T-helper 2 cell (primary cell): Measurements from ENCODE around the gene CYP11A1.

Experiments used
- DNase-seq, 5 experiments: peaks; one replicate each; pipeline versions ENCODE4 v3.0.0 to v3.0.0-alpha.2; 2012 to 2022

The CYP11A1 gene

DNA sequence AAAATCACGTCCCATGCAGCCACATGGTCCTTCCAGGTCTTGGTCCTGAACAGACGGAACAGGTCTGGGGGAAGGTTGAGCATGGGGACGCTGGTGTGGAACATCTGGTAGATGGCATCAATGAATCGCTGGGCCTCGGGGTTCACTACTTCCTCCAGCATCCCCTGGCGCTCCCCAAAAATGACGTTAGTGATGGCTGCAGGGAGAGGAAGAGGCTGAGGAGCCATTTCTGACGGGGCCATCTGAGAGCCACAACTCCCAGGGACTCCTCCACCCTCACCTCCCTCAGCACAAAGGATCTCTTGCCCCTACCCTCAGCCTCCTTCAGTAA lies 23.7 kb downstream of the CYP11A1 start:
- no peak for DNase-seq

DNA sequence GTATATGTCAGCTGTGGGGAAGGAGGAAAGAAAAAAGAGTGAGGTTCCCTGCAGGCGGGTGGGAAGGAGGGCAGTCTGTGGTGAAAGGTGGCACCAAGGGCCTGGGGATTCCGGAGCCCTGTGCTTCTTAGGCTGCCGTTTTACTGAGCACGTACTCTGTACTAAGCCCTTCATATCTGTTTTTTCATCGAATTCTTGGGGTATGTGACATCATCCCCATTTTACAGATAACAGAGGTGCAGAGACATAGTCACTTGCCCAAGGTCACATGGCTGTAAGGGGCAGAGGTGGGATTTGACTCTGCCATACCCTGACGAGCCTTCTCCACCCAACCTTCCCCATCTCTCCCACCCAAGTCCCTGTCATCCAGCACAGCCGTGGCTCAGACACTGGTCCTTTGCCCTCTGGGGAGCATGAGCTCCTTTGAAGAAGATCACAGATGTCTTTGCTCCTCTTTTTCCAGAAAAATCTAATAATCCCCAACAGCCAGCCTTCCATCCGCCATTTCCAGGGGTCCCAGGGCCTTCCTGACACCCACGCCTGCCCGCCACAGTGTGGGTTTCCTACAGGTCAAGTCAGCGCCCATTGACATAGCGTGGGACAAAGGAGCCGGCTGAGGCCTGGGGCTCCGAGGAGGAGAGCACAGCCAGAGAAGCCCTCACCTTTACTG lies 24.2 kb downstream of the CYP11A1 start:
- DNase-seq = no peak

DNA sequence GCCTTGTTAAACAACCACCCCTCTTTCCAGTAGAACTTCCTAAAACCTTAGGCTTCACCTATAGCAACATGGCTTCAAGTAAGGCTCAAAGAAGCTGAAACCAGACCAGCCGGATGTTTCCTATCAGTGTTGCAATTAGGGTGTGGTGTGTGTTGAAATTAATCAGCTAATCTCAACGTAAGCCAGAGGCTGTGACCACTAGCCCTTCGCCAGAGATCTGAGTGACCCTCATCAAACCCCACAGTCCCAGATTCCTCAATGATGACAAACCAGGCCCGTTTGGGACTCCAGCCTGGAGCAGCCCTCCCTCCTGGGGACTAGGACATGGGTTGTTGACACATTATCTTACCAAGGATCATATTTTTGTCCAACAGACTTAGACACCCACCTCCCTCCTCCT lies 27.3 kb downstream of the CYP11A1 start:
- DNase-seq = no peak

DNA sequence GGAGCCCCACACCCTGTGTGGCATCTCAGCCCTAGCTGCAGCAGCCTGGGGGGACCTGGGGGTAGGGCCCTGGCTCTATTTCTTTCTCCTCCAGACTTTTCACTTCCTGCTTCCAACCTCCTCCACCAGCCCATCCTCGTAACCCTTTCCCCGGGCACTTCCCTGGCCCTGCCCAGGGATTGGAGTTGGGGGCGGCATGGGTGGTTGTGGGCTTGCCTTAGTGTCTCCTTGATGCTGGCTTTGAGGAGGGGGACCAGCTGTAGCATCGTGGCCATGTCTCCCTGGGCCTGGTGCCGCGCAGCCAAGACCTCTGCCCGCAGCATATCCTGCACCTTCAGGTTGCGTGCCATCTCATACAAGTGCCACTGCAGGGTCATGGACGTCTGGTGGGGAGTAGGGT lies 28.1 kb downstream of the CYP11A1 start:
- no peak for DNase-seq

DNA sequence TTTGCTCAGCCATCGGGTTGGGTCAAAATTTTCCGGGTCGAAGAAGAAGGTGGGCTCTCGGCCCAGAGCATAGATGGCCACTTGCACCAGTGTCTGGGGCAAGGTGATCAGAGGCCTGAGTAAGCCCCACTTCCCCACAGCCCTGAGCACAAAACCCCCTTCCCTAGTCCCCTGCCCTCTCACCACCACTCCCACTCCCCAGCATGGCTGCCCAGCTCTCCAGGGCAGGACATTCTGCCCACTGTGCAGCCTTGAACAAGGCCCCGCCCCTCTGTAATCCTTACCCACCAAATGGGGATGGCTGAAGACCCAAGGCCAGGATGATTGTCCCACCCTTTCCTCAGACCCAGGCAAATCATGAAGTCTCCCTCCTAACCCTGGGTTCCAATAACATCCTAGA lies 28.8 kb downstream of the CYP11A1 start:
- DNase-seq = no peak

DNA sequence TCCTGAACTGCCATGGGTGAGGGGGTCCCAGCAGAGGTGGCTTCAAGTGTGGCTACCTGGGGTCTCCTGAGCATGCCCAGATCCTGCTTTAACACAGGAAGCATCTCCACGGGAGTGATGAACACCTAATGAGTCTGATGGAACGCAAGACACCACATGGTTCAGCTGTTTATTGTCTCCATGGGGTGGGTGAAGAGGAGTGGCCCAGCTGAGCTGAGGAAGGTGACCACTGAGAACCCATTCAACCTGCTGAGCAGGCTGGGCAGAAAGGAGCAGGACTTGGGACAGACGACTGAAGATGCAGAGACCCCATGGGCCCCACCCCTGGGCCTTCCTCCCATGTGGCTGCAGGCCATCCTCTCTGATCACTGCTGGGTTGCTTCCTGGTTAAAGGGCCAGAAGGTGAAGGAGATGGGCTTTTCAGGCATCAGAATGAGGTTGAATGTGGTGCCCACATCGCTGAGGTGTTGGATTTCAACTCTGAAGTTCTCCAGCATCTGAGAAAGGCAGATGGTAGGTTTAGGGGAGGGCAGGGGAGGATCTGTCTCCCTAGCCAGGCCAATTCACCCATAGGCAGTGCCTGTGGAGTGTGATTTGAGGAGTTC lies 29.7 kb downstream of the CYP11A1 start:
- DNase-seq = no peak

DNA sequence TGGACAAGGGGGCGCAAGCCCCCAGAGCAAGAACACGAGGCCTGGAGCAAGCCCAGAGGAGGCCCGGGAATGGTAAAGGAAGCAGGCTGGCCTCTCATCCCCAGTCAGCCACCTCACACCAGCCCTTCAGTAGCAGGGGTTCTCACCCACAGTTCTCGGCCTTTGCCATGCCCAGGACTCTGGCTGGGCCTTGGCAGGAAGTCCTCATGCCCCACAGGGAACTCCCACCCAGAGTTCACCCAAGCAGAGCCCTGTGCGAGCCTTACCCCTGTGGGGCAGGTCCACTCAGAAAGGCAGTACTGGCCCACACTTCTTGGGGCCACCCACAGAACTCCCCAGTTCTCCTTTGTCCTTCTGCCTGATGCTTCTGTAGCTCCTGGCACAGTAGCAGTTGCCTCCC lies 30.3 kb downstream of the CYP11A1 start:
- no peak for DNase-seq

DNA sequence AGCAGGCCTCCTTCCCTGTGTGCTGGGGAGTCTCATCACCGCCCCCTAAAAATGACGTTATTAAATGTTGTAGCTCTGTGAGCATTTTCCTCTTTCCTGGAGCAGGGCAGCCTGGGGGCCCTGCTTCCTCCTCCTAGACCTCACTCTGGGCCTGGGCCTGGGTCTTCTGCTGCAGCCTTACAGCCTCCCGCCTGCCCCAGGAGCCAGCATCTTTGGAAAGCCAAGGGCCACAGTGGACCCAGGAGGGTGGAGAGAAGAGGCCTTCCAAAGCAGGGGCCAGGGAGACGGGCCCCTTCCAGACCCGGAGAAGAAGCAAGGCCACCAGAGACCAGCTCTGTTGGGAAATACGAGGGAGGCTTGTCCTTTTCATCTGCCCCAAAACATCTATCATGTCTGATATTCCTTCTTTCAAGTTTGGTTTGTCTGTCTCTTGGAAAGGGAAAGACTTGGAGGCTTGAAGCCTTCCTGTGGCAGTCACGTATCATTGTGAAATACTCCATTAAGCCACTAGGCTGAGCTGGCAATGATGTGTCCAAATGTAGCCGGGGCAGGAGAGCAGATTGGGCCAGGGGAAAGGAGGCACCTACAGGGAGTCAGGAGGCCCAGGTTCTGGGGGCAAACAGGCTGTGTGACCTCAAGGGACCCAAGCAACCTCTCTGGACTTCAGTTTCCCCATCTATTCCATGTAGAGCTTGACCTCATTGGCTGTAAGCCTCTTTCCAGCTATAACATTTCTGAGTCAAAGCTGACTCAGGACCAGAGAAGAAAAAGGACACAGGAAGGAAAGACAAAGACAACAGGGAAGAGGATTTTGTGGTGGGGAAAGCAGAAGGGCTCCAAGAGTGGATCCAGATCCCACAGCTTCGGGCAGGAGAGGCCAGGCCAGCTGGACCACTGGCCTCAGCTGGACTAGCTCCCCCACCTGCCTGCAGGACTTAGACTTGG lies 31.1 kb downstream of the CYP11A1 start:
- DNase-seq = no peak

DNA sequence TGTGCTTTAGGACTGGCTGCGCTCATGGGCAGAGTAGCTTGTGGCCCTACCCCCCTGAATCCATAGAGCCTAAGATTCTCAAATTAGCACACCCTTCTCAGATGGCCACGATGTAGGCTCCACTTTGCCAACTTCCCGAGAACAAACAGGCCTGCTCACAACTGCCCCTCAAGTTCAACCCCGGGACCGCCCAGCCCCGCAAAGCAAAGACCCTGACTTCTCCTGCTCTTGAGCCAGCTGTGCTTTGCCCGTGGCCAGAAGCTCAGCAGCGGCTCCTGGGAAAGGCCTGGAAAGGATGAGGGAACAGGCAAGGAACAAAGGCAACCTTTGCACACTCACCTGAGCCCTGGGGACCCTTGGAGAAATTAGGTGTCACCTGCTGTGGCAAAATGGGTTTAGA lies 32.0 kb downstream of the CYP11A1 start:
- DNase-seq = no peak

DNA sequence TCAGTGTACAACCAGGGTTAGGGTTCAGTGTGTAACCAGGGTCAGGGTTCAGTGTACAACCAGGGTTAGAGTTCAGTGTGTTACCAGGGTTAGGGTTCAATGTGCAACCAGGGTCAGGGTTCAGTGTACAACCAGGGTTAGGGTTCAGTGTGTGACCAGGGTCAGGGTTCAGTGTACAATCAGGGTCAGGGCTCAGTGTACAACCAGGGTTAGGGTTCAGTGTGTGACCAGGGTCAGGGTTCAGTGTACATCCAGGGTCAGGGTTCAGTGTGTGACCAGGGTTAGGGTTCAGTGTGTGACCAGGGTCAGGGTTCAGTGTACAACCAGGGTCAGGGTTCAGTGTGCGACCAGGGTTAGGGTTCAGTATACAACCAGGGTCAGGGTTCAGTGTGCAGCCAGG lies 33.3 kb downstream of the CYP11A1 start:
- no peak for DNase-seq

DNA sequence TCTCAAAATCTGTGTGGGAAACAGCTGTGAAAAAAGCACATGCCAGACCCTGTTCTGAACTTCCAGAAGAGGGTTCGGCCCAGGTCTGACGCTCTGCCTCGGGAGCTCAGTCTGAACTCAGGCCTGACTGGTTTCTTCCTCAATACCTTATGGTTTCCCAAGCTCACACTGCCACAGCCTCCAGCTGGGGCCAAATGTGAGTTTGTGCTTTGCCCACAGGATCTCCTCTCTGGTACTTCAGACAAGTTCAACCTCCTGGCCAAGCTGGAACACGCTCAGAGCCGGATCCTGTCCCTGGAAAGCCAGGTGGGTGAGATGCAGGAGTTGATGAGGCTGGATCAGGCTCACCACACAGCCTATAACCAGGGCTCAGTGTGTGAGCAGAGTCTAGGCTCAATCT lies 33.8 kb downstream of the CYP11A1 start:
- no peak for DNase-seq

DNA sequence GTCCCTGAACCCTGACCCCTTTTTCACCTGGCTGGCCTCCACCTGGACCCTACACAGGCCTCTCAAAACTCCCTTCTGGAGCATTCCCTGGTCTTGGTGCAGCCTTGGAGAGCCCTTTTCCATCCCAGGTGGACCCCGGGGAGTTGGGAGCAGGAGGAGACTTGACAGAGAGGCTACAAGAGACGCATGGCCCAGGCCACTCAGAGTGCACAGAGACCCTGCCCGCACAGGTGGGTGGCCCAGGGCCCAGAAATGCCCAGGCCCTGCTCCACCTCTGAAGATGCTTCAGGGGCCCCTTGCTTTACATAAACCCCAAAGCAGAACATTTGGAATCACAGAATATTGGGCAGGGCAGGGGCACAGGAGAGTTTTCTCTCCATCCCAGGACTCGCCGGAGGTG lies 34.4 kb downstream of the CYP11A1 start:
- DNase-seq = no peak

DNA sequence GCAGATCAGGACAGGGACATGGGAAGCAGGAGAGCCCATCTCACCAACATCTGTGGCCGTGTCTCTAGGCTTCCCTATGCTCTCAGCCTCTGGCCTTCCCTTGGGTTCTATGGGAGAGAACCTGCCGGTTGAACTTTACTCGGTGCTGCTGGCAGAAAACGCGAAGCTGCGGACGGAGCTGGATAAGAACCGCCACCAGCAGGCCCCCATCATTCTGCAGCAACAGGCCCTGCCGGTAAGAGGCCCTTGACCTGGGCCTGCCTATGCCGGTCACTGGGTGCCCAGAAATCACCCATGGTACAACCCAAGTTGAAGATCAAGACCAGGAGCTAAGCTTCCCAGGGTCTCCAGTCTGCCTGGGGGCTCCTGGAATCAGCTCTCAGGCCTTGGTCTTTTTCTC lies 34.8 kb downstream of the CYP11A1 start:
- DNase-seq = no peak

DNA sequence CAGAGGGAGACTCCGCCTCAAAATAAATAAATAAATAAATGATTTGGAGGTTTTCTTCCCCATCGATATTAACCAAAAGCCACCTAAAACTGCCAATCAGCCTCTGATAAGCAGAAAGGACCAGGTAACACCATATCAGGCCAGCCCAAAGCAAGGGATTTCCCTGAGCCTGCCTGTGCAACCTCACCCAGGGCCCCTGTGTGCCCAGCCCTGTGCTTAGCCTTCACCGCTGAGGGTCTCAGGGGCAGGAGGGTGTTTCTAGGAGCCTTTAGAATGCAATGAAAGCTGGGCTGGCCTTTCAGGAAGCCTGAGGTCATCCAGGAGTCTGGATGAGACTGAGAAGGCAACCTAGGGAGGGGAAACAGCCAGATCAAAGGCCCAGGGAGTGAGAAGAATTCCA lies 35.4 kb downstream of the CYP11A1 start:
- DNase-seq = no peak

DNA sequence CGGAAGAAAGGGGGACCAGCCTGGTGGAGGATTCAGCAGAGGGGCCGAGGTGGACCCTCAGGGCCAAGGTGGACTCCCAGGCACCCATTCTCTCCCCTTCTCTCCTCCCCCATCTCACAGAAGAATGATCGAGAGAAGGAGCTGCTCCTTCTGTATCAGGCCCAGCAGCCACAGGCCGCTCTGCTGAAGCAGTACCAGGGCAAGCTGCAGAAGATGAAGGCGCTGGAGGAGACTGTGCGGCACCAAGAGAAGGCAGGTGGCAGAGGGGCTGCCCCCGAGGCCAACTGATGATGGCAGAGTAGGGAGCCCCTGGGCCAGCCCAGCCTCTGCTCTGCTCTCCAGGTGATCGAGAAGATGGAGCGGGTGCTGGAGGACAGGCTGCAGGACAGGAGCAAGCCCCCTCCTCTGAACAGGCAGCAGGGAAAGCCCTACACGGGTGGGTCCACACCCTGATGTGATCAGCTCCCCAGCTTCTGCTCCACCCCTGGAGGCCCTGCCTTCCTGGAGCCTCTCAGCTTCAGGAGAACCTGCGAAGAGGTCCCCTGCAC lies 36.5 kb downstream of the CYP11A1 start:
- DNase-seq = no peak

DNA sequence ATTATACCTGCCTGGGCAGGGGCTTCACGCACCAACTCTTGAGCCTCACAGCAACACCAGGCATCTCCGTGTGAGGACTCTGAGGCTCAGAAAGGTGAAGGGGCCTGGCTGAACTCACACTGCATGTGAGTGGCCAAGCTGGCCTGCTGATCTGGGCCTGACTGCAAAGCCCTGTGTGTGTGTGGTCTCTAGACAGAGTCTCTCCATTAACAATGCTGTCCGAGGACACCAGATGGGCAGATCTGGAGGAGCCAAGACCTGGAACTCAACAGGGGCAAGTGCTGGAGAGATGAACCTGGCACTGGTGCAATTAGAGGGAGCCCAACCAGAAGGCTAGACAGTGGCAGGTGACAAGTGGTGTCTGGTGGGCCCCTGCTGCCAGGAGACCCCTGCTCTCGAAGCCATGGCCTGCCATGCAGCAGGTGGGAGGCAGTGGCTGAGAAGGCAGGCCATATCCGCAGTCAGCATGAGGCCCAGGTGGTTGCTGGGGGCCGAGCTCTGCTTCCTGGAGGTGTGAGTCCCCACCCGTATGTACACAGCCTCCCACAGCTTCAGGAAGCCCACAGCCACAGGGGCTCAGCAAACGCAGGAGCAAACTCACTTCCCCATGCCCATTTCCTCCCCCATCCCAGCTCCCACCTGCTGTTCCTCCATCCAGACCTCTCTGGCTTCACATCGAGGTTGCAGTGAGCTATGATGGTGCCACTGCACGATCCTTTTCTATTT lies 39.0 kb downstream of the CYP11A1 start:
- DNase-seq = no peak

DNA sequence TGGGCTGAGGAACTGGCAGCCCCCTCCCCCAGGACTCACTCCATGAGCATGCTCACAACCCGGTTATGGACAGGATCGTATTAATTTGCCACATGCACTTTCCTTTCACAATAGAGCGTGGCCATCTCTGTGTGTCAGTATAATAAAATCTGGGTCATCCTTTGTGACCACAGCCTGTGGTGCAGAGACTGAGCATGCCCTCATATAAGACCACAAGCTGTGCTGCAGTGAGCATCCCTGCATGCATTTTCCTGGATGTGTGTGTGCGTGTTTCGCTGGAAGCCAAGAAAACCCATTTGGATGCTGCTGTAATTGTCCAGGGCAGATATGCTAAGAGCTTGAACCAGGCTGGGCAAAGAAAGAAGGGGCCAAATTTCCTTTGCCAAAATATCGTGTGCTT lies 39.7 kb downstream of the CYP11A1 start:
- no peak for DNase-seq

DNA sequence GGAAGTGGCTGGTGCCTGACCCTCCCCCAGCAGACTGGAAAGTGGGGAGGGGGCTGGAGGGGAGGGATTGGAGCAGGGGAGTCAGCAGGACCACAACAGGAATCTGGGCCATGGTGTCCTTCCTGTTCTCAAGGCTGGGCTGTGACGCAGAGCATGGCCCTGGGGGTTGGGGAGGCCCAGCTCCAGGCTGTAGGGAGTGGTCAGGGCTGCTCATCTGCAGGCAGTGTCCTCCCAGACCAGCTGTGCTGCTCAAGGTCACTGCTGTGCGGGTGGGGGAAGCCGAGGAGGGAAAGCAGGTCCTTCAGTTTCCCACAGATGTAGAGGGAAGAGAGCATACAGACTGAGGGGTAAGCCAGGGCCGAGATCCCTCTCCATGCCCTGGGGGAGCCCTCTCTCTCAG lies 40.7 kb downstream of the CYP11A1 start:
- no peak for DNase-seq

DNA sequence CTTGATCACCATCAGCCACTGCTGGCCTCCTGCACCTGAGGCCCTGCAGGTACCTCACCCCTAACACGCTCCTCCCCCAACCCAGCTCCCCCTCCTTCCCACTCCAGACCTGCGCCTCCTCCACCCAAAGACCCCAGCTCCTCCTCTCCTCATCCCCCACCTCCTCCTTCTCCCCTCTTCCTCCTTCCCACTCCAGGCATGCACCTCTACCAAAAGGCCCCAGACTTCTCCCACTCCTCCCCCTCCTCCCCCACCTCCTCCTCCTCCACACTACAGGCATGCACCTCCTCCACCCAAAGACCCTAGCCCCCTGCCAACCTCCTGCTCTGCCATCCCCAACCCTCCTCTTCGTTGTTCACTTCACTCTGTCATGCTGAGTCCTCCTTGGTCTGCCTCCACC lies 42.7 kb downstream of the CYP11A1 start:
- no peak for DNase-seq

DNA sequence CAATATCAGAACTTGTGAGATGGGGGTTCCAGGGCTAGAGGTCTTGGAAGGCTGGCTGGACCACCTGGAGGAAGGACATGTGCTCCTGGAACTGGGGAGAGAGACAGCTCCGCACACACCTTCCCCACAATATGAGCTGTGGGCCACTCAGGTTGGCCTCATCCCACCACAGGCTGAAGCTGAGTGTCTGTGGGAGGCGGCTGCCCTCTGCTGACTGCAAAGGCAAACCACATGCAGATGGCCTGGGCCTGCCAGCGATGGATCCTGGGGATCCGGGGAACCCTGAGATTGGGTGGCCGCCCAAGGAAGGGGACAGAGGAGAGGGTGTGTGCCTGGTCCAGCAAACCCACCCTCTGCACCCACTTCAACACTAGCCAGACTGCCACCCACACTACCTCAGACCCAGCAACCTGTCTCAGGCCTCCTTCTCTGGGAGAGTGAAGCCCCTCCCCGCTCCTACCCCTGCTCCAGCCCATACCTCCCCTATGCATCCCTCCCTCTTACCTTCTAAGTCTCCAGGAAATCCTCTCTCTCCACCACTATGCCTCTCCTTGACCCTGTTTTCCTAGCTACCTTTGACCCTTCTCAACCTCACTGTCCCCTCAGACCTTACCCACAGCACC lies 44.8 kb downstream of the CYP11A1 start:
- DNase-seq = peak in 4 of 5 experiments; percentile 13 to 43 (median 32)

DNA sequence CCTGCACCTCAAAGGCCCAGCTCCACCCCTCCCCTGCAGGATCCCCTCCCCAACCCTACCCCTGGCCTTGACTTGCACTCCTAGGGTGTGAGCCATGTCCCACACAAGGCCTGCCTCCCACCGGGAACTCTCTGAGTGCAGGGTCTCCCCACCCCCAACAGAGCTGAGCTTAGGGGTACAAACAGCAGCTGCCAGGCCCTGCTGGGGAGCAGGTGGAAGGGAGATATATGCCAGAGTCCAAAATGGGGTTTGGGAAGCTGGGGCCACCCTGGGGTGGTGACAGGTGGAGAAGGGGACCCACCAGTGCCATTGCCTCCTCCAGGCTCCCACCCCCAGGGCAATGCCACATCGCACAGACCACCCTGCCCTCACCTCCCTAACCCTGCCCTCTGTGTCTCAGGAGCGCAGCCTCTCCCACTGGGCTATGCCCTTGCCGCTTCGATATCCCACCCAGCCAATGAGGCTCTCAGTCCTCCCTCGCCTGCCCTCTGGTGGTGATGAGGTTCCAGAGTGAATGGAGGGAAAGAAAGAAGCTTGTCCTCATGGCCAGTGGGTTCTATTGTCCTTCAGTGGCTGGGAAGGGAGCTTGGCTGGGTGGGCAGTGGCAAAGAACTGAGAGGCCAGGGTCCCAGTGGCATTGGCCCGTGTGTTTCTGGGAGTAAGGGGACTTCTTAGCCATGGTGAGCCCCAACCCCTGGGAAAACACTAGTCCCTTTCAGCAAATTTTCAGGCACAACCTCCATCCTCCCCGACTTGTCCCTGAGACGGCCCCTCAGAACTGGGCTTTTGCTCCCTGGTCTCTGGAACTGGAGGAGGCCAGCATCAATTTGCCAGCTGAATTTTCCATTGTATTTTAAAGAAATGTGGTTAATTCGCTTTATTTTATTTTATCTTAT lies 46.8 kb downstream of the CYP11A1 start:
- DNase-seq = no peak
